Gastrocnemius medialis (tissue), 4 donors: ENCODE data around the gene FBLL1. TPM values are rescaled to one million over a fixed set of nuclear protein-coding genes. Genes with fewer than 3 reads are reported as not detected.
A peak's percentile ranks its signal among the peaks of the same experiment; 100 is the strongest.
"Not testable (repeated sequence)": the region's sequence is repeated elsewhere in the genome, so short reads cannot be mapped to it uniquely, and the experiment has no call there.

Source experiments
- ATAC-seq, 2 donors: fragments of 150-250 bp; one replicate each; pipeline ENCODE4 v1.9.1; 2016
- DNase-seq, 2 donors: peaks; one replicate each; pipeline ENCODE4 v3.0.0-alpha.2; 2019
- H3K27ac ChIP-seq, 4 donors: fragments of 200-600 bp; sonication (generic); 1 replicate in 1 of 4; 2 replicates in 3 of 4; pipeline ENCODE4 v1.5.1; 2016 to 2018; ENCODE audit warnings: mild to moderate bottlenecking in 2 of 4, moderate library complexity in 1 of 4
- H3K27me3 ChIP-seq, 3 donors: fragments of 200-600 bp; sonication (generic) in 2 of 3; 1 replicate in 1 of 3; 2 replicates in 2 of 3; pipeline versions ENCODE4 v1.5.1 to v1.6.0; 2016 to 2019; ENCODE audit warnings: mild to moderate bottlenecking in 1 of 3, moderate library complexity in 1 of 3
- H3K36me3 ChIP-seq, 2 donors: fragments of 200-600 bp; sonication (generic) in 1 of 2; one replicate each; pipeline ENCODE4 v1.5.1; 2017 to 2018
- H3K4me1 ChIP-seq, 2 donors: fragments of 200-600 bp; sonication (generic) in 1 of 2; one replicate each; pipeline ENCODE4 v1.5.1; 2016 to 2017; ENCODE audit warnings: mild to moderate bottlenecking in 2 of 2
- H3K4me3 ChIP-seq, 4 donors: fragments of 200-600 bp; sonication (generic) in 3 of 4; 1 replicate in 1 of 4; 2 replicates in 3 of 4; pipeline ENCODE4 v1.5.1; 2016 to 2019; ENCODE audit warnings: mild to moderate bottlenecking in 2 of 4
- H3K9me3 ChIP-seq, 3 donors: fragments of 200-600 bp; sonication (generic) in 2 of 3; 1 replicate in 1 of 3; 2 replicates in 2 of 3; pipeline ENCODE4 v1.5.1; 2016 to 2019
- CTCF ChIP-seq, 5 experiments: fragments of 450-650 bp in 3 of 5; fragments of 200-600 bp in 2 of 5; sonication (generic) in 2 of 5; IDR thresholded peaks in 4 of 5; conservative IDR thresholded peaks in 1 of 5; 1 replicate in 4 of 5; 2 replicates in 1 of 5; pipeline ENCODE4 v1.5.1; 2016 to 2019; ENCODE audit warnings: antibody characterized with exemption in 5 of 5, mild to moderate bottlenecking in 3 of 5, moderate library complexity in 3 of 5
- POLR2A ChIP-seq, 2 donors: fragments of 450-650 bp; IDR thresholded peaks; one replicate each; pipeline ENCODE4 v1.6.1; 2017; ENCODE audit warnings: antibody characterized with exemption in 2 of 2, mild to moderate bottlenecking in 2 of 2, moderate library complexity in 2 of 2
- in situ Hi-C, 4 donors: fragments of 200-750 bp; cut with MboI; loops; one replicate each; pipeline versions ENCODE4 v1.15.0 to v1.8.0; 2017; ENCODE audit warnings: low sequenced_read_pairs in 4 of 4
- intact Hi-C: fragments of 100-400 bp; cut with DNase I; formaldehyde crosslinking; loops from one replicate; pipeline ENCODE4 v1.15.1; 2023; ENCODE audit warnings: low total_unique reads
- total RNA-seq, 4 donors: library from RNA; depleted of rRNA; stranded (reverse); fragments of >200 nt; gene quantifications; one replicate each; pipeline versions ENCODE4 v1.1.0 to v1.2.3, GENCODE V29; 2016

The FBLL1 gene
- total RNA-seq, 4 donors from 2014 or later = not detected

GRCh38 chr5:168570490-168571328 lies 41.6 kb downstream of the FBLL1 start:
- intact Hi-C loops (no loop called here), in situ Hi-C loops (no loop called here)
- TF ChIP-seq CTCF (IDR thresholded peaks at IDR 0.05 in 4 of 5, conservative IDR thresholded peaks at IDR 0.05 in 1 of 5) (no peak), POLR2A (IDR thresholded peaks at IDR 0.05) (no peak)
- Histone ChIP-seq H3K4me3 (no peak overlapping the region), H3K27ac (no peak overlapping the region), H3K4me1 (peaks cover 4 to 5% of the 10 kb centered on the region in 2 donors), H3K9me3 (no peaks in the 10 kb centered on the region), H3K36me3 (peaks cover 0 to 12% of the 10 kb centered on the region in 2 donors), H3K27me3 (no peaks in the 10 kb centered on the region)
- DNase-seq = no peak
- no peak for ATAC-seq

GRCh38 chr5:168573663-168574062 lies 44.6 kb downstream of the FBLL1 start:
- H3K27me3 ChIP-seq, ATAC-seq, H3K27ac ChIP-seq, H3K36me3 ChIP-seq, intact Hi-C loops, H3K4me3 ChIP-seq, in situ Hi-C loops, H3K9me3 ChIP-seq, DNase-seq: not testable (repeated sequence)
- peaks cover 20 to 28% of the 10 kb centered on the region in 2 donors for H3K4me1 ChIP-seq

GRCh38 chr5:168574156-168574555 lies 45.1 kb downstream of the FBLL1 start:
- intact Hi-C loops = not testable (repeated sequence)

GRCh38 chr5:168575391-168576372 lies 46.6 kb downstream of the FBLL1 start:
- no peaks in the 10 kb centered on the region for H3K9me3 ChIP-seq
- H3K4me3 ChIP-seq = no peak overlapping the region
- H3K27me3 ChIP-seq = no peaks in the 10 kb centered on the region
- H3K27ac ChIP-seq = no peak overlapping the region
- ATAC-seq = no peak
- in situ Hi-C loops = no loop called here
- peaks cover 20 to 34% of the 10 kb centered on the region in 2 donors for H3K4me1 ChIP-seq
- TF ChIP-seq CTCF (IDR thresholded peaks at IDR 0.05 in 4 of 5, conservative IDR thresholded peaks at IDR 0.05 in 1 of 5) (no peak), POLR2A (IDR thresholded peaks at IDR 0.05) (no peak)
- intact Hi-C loops = no loop called here
- H3K36me3 ChIP-seq = no peaks in the 10 kb centered on the region
- DNase-seq = no peak

More at GRCh38 chr5:168574156-168574555, 45.1 kb downstream of the FBLL1 start:
- H3K4me3 ChIP-seq, DNase-seq, in situ Hi-C loops, ATAC-seq, H3K9me3 ChIP-seq, H3K27me3 ChIP-seq, H3K27ac ChIP-seq, H3K36me3 ChIP-seq: not testable (repeated sequence)
- H3K4me1 ChIP-seq = peaks cover 20 to 28% of the 10 kb centered on the region in 2 donors

- no peak for ATAC-seq
- H3K27ac ChIP-seq = peak overlapping the region; percentile 95 to 99 (median 96)
- DNase-seq = no peak
- in situ Hi-C loops (no loop called here), intact Hi-C loops (no loop called here)
- H3K4me3 ChIP-seq = peak overlapping the region; percentile 82 to 100 (median 90)
- H3K9me3 ChIP-seq = no peaks in the 10 kb centered on the region
- peaks cover 17 to 34% of the 10 kb centered on the region in 2 donors for H3K4me1 ChIP-seq
- H3K36me3 ChIP-seq = no peaks in the 10 kb centered on the region
- no peaks in the 10 kb centered on the region for H3K27me3 ChIP-seq
- TF ChIP-seq POLR2A (IDR thresholded peaks at IDR 0.05) (no peak), CTCF (IDR thresholded peaks at IDR 0.05 in 4 of 5, conservative IDR thresholded peaks at IDR 0.05 in 1 of 5) (no peak)
Observed at GRCh38 chr5:168578006-168578405, 48.9 kb downstream of the FBLL1 start.
